Measurements from ENCODE around the gene HECW1.

HECW1 gene

GRCh38 chr7:43283706-43284105, 171.3 kb downstream of the HECW1 start:
- peaks cover 3% of the 10 kb centered on the region for H3K27me3 Mint-ChIP-seq (ENCODE audit: low read depth, poor library complexity)
- H3K4me1 Mint-ChIP-seq, result no peaks in the 10 kb centered on the region
- TF ChIP-seq CTCF (IDR thresholded peaks at IDR 0.05), result no peak
- H3K9me3 Mint-ChIP-seq, result peaks cover 14% of the 10 kb centered on the region
- no peak for DNase-seq
- H3K27ac Mint-ChIP-seq, result no peak overlapping the region
- no peak overlapping the region for H3K4me3 Mint-ChIP-seq
- H3K36me3 Mint-ChIP-seq (ENCODE audit: low read depth), result no peaks in the 10 kb centered on the region

- H3K4me1 Mint-ChIP-seq, result peaks cover 14% of the 10 kb centered on the region
Measured at GRCh38 chr7:43289826-43290225, 177.4 kb downstream of the HECW1 start.

GRCh38 chr7:43290978-43291377, 178.5 kb downstream of the HECW1 start:
- H3K27ac Mint-ChIP-seq, result no peak overlapping the region
- H3K9me3 Mint-ChIP-seq, result peaks cover 26% of the 10 kb centered on the region
- no peaks in the 10 kb centered on the region for H3K36me3 Mint-ChIP-seq (ENCODE audit: low read depth)
- H3K4me1 Mint-ChIP-seq, result peaks cover 25% of the 10 kb centered on the region
- TF ChIP-seq CTCF (IDR thresholded peaks at IDR 0.05), result no peak
- H3K27me3 Mint-ChIP-seq (ENCODE audit: low read depth, poor library complexity), result peaks cover 10% of the 10 kb centered on the region
- DNase-seq, result no peak
- no peak overlapping the region for H3K4me3 Mint-ChIP-seq

More at GRCh38 chr7:43289826-43290225, 177.4 kb downstream of the HECW1 start:
- H3K27ac Mint-ChIP-seq, result no peak overlapping the region
- DNase-seq, result no peak
- no peak overlapping the region for H3K4me3 Mint-ChIP-seq
- no peak for TF ChIP-seq CTCF (IDR thresholded peaks at IDR 0.05)
- H3K9me3 Mint-ChIP-seq, result peaks cover 30% of the 10 kb centered on the region
- H3K36me3 Mint-ChIP-seq (ENCODE audit: low read depth), result no peaks in the 10 kb centered on the region
- peaks cover 10% of the 10 kb centered on the region for H3K27me3 Mint-ChIP-seq (ENCODE audit: low read depth, poor library complexity)

- Mint-ChIP-seq H3K9me3 (peaks cover 20% of the 10 kb centered on the region), H3K4me1 (peaks cover 33% of the 10 kb centered on the region)
- no peak for DNase-seq
Measured at GRCh38 chr7:43291789-43292188, 179.3 kb downstream of the HECW1 start.

GRCh38 chr7:43292384-43292783, 179.9 kb downstream of the HECW1 start:
- Mint-ChIP-seq H3K27me3 (ENCODE audit: low read depth, poor library complexity) (peaks cover 10% of the 10 kb centered on the region), H3K4me1 (peaks cover 39% of the 10 kb centered on the region), H3K4me3 (no peak overlapping the region), H3K36me3 (ENCODE audit: low read depth) (no peaks in the 10 kb centered on the region), H3K9me3 (peaks cover 16% of the 10 kb centered on the region), H3K27ac (no peak overlapping the region)
- no peak for TF ChIP-seq CTCF (IDR thresholded peaks at IDR 0.05)
- DNase-seq, result no peak

More at GRCh38 chr7:43291789-43292188, 179.3 kb downstream of the HECW1 start:
- Mint-ChIP-seq H3K4me3 (no peak overlapping the region), H3K27me3 (ENCODE audit: low read depth, poor library complexity) (peaks cover 10% of the 10 kb centered on the region), H3K27ac (no peak overlapping the region), H3K36me3 (ENCODE audit: low read depth) (no peaks in the 10 kb centered on the region)
- TF ChIP-seq CTCF (IDR thresholded peaks at IDR 0.05), result no peak

GRCh38 chr7:43294080-43294630, 181.7 kb downstream of the HECW1 start:
- TF ChIP-seq CTCF (IDR thresholded peaks at IDR 0.05), result no peak
- DNase-seq, result no peak
- H3K27me3 Mint-ChIP-seq (ENCODE audit: low read depth, poor library complexity), result peaks cover 8% of the 10 kb centered on the region
- no peak overlapping the region for H3K4me3 Mint-ChIP-seq
- peaks cover 16% of the 10 kb centered on the region for H3K9me3 Mint-ChIP-seq
- H3K27ac Mint-ChIP-seq, result no peak overlapping the region
- peaks cover 39% of the 10 kb centered on the region for H3K4me1 Mint-ChIP-seq
- no peaks in the 10 kb centered on the region for H3K36me3 Mint-ChIP-seq (ENCODE audit: low read depth)
